DOHH2 (cell line): ENCODE measurements around the gene PPP2R2C.

ENCODE experiments used
- EZH2phosphoT487 ChIP-seq: fragments of 200-600 bp; sonication (generic); IDR thresholded peaks from 2 replicates; pipeline ENCODE4 v1.6.1; 2017; ENCODE audit warnings: borderline replicate concordance, mild to moderate bottlenecking, antibody characterized with exemption, low read length, moderate library complexity, mixed read lengths
- TF ChIP-seq, protein P1 (sequence below): fragments of 200-600 bp; sonication (generic); IDR thresholded peaks from one replicate; pipeline ENCODE4 v1.5.1; 2014; ENCODE audit warnings: antibody characterized with exemption, mild to moderate bottlenecking, low read depth, low read length; ENCODE audit not compliant: poor library complexity, severe bottlenecking

DNA sequence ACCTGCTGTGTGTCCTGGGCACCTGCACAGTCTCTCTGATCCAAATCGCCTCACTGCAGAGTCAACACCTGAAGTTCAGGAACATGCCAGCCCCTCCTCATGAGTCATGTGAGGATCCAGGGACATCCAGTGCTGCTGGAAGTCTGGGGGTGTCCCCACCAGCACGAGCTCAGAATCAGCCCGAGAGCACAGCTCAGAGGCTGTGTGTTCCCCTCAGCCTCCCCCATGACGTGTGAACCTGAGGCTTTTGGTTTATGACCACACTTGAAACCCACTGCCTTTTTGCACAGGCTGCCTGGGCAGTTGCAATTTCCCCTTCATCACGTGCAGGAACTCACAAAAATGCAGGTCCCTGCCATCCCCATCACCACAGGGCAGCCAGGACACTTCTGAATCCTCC lies 47.1 kb downstream of the PPP2R2C start:
- TF ChIP-seq, protein P1, sequence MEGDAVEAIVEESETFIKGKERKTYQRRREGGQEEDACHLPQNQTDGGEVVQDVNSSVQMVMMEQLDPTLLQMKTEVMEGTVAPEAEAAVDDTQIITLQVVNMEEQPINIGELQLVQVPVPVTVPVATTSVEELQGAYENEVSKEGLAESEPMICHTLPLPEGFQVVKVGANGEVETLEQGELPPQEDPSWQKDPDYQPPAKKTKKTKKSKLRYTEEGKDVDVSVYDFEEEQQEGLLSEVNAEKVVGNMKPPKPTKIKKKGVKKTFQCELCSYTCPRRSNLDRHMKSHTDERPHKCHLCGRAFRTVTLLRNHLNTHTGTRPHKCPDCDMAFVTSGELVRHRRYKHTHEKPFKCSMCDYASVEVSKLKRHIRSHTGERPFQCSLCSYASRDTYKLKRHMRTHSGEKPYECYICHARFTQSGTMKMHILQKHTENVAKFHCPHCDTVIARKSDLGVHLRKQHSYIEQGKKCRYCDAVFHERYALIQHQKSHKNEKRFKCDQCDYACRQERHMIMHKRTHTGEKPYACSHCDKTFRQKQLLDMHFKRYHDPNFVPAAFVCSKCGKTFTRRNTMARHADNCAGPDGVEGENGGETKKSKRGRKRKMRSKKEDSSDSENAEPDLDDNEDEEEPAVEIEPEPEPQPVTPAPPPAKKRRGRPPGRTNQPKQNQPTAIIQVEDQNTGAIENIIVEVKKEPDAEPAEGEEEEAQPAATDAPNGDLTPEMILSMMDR = no peak
- no peak for TF ChIP-seq EZH2phosphoT487
